ENCODE results near the gene SPAG17.

Gene SPAG17

GRCh38 chr1:118117521-118117920, 67.5 kb downstream of the SPAG17 start:
- no peak for DNase-seq

GRCh38 chr1:118116909-118117308, 68.1 kb downstream of the SPAG17 start:
- DNase-seq, result no peak

GRCh38 chr1:118116401-118116800, 68.6 kb downstream of the SPAG17 start:
- no peak for DNase-seq

- no peak for DNase-seq
Observed at GRCh38 chr1:118115567-118116295, 69.3 kb downstream of the SPAG17 start.

GRCh38 chr1:118113261-118113660, 71.8 kb downstream of the SPAG17 start:
- no peak for DNase-seq

- no peak for DNase-seq
Observed at GRCh38 chr1:118110580-118110979, 74.4 kb downstream of the SPAG17 start.

GRCh38 chr1:118104951-118105350, 80.1 kb downstream of the SPAG17 start:
- no peak for DNase-seq

GRCh38 chr1:118102445-118102844, 82.6 kb downstream of the SPAG17 start:
- DNase-seq, result no peak

- DNase-seq, result no peak
Observed at GRCh38 chr1:118101999-118102398, 83.0 kb downstream of the SPAG17 start.

GRCh38 chr1:118101515-118101844, 83.5 kb downstream of the SPAG17 start:
- DNase-seq, result no peak

- no peak for DNase-seq
Observed at GRCh38 chr1:118100686-118101514, 84.1 kb downstream of the SPAG17 start.

GRCh38 chr1:118099686-118100085, 85.3 kb downstream of the SPAG17 start:
- no peak for DNase-seq

- DNase-seq, result no peak
Observed at GRCh38 chr1:118097622-118098348, 87.2 kb downstream of the SPAG17 start.

- no peak for DNase-seq
Observed at GRCh38 chr1:118093017-118093416, 92.0 kb downstream of the SPAG17 start.

GRCh38 chr1:118090130-118090529, 94.9 kb downstream of the SPAG17 start:
- DNase-seq, result no peak

- DNase-seq, result no peak
Observed at GRCh38 chr1:118085365-118085764, 99.7 kb downstream of the SPAG17 start.

GRCh38 chr1:118084400-118084799, 100.6 kb downstream of the SPAG17 start:
- DNase-seq, result no peak

GRCh38 chr1:118082984-118083383, 102.0 kb downstream of the SPAG17 start:
- DNase-seq, result no peak

GRCh38 chr1:118081387-118081786, 103.6 kb downstream of the SPAG17 start:
- DNase-seq, result no peak

GRCh38 chr1:118077331-118078045, 107.5 kb downstream of the SPAG17 start:
- peak in 1 of 2 experiments; percentile 26 for DNase-seq

- no peak for DNase-seq
Observed at GRCh38 chr1:118075116-118075515, 109.9 kb downstream of the SPAG17 start.

GRCh38 chr1:118073648-118074435, 111.2 kb downstream of the SPAG17 start:
- no peak for DNase-seq

Data from NCI-H524 (cell line).